SK-N-SH (cell line): ENCODE results near the gene CALD1. TPM values are rescaled to one million over a fixed set of nuclear protein-coding genes. Genes with fewer than 3 reads are reported as not detected.

ENCODE experiments used
- CTCF ChIA-PET: fragments of 300-600, 350-600 bp; formaldehyde crosslinking; extraction: SDS; loops from one replicate; lab custom pipeline; 2021; lab: Yijun Ruan, JAX
- POLR2A ChIA-PET: fragments of 350-600 bp; sonication (Branson Sonifier 250); formaldehyde crosslinking; extraction: SDS; loops from one replicate; lab custom pipeline; 2020; ENCODE audit warnings: antibody characterized with exemption, inconsistent platforms; lab: Yijun Ruan, JAX
- DNase-seq: peaks from one replicate; pipeline ENCODE4 v3.0.0; 2012
- H2AFZ ChIP-seq: fragments of 200-600 bp; sonication (generic); 2 replicates; pipeline ENCODE4 v1.8.1; 2016; ENCODE audit warnings: antibody characterized with exemption, mild to moderate bottlenecking, low read depth
- H3F3A ChIP-seq: fragments of 200-600 bp; sonication (generic); replicated peaks from 2 replicates; pipeline ENCODE3; 2016; ENCODE audit warnings: antibody characterized with exemption, mild to moderate bottlenecking; ENCODE audit not compliant: insufficient read depth
- H3K27ac ChIP-seq, 2 experiments: fragments of 200-500 bp in 1 of 2; fragments of 200-600 bp in 1 of 2; sonication (Bioruptor generic) in 1 of 2; sonication (generic), shearing (Covaris generic) in 1 of 2; 2 replicates each; pipeline versions ENCODE4 v1.5.1 to v1.6.1; 2014 to 2016; ENCODE audit warnings: low read depth in 2 of 2, inconsistent platforms in 1 of 2, low read length in 1 of 2, mild to moderate bottlenecking in 1 of 2, mixed read lengths in 1 of 2
- H3K27me3 ChIP-seq: fragments of 200-600 bp; sonication (generic), shearing (Covaris generic); 2 replicates; pipeline ENCODE4 v1.6.1; 2016; ENCODE audit warnings: mixed run types; ENCODE audit not compliant: insufficient read depth
- H3K36me3 ChIP-seq, 2 experiments: fragments of 200-500 bp in 1 of 2; fragments of 200-600 bp in 1 of 2; sonication (Bioruptor generic) in 1 of 2; sonication (generic) in 1 of 2; replicated peaks in 1 of 2; 2 replicates each; pipeline versions ENCODE3 to v1.5.1; 2014 to 2016; ENCODE audit warnings: low read length in 1 of 2, mild to moderate bottlenecking in 1 of 2; ENCODE audit not compliant: insufficient read depth in 2 of 2, control insufficient read depth in 1 of 2
- H3K4me1 ChIP-seq, 2 experiments: fragments of 200-500 bp in 1 of 2; fragments of 200-600 bp in 1 of 2; sonication (Bioruptor generic) in 1 of 2; sonication (generic), shearing (Covaris generic) in 1 of 2; 2 replicates each; pipeline versions ENCODE4 v1.5.1 to v1.6.1; 2014 to 2016; ENCODE audit warnings: low read depth in 1 of 2, low read length in 1 of 2, mixed run types in 1 of 2; ENCODE audit not compliant: insufficient read depth in 2 of 2, control insufficient read depth in 1 of 2
- H3K4me2 ChIP-seq: fragments of 200-600 bp; sonication (generic), shearing (Covaris generic); 2 replicates; pipeline ENCODE4 v1.6.1; 2017; ENCODE audit warnings: mixed run types
- H3K4me3 ChIP-seq, 2 experiments: fragments of 200-500 bp in 1 of 2; fragments of 200-600 bp in 1 of 2; sonication (Bioruptor generic) in 1 of 2; sonication (generic), shearing (Covaris generic) in 1 of 2; 2 replicates each; pipeline versions ENCODE4 v1.5.1 to v1.8.1; 2014 to 2016; ENCODE audit warnings: low read depth in 2 of 2, inconsistent platforms in 1 of 2, low read length in 1 of 2, mild to moderate bottlenecking in 1 of 2, mixed read lengths in 1 of 2, moderate library complexity in 1 of 2
- H3K79me2 ChIP-seq: fragments of 200-600 bp; sonication (generic); 2 replicates; pipeline ENCODE4 v1.8.1; 2017; ENCODE audit warnings: mild to moderate bottlenecking; ENCODE audit not compliant: insufficient read depth
- H3K9ac ChIP-seq: fragments of 200-600 bp; sonication (generic); 2 replicates; pipeline ENCODE4 v1.6.1; 2017; ENCODE audit warnings: mixed run types
- H3K9me2 ChIP-seq: fragments of 200-600 bp; sonication (generic); 2 replicates; pipeline ENCODE4 v1.6.1; 2017; ENCODE audit warnings: mixed run types
- H3K9me3 ChIP-seq: fragments of 200-600 bp; sonication (generic); 2 replicates; pipeline ENCODE4 v1.6.1; 2017; ENCODE audit warnings: mixed run types, mild to moderate bottlenecking, moderate library complexity
- H4K20me1 ChIP-seq: fragments of 200-600 bp; sonication (generic); 2 replicates; pipeline ENCODE4 v1.6.1; 2017; ENCODE audit warnings: mild to moderate bottlenecking, mixed run types; ENCODE audit not compliant: insufficient read depth
- CHD2 ChIP-seq: fragments of 150-350 bp; IDR thresholded peaks from 2 replicates; pipeline ENCODE4 v1.6.1; 2018; ENCODE audit warnings: low read length; ENCODE audit not compliant: partially characterized antibody
- ELF1 ChIP-seq: IDR thresholded peaks from 2 replicates; pipeline ENCODE4 v1.4.0; 2012
- EP300 ChIP-seq, 2 experiments: IDR thresholded peaks; 2 replicates each; pipeline versions ENCODE4 v1.4.0 to v1.6.1; 2012; ENCODE audit warnings: borderline replicate concordance in 1 of 2, low read depth in 1 of 2, low read length in 1 of 2
- EZH2phosphoT487 ChIP-seq: fragments of 200-600 bp; sonication (generic); IDR thresholded peaks from 2 replicates; pipeline ENCODE4 v1.6.1; 2017; ENCODE audit warnings: low read depth, mixed run types, mild to moderate bottlenecking, antibody characterized with exemption, moderate library complexity, borderline replicate concordance
- FOSL2 ChIP-seq: IDR thresholded peaks from 2 replicates; pipeline ENCODE4 v1.4.0; 2012; ENCODE audit warnings: low read depth, mild to moderate bottlenecking, moderate library complexity, borderline replicate concordance
- FOXJ3 ChIP-seq: sonication (generic); formaldehyde crosslinking; IDR thresholded peaks from 2 replicates; pipeline ENCODE4 v1.5.1; 2020; ENCODE audit warnings: mild to moderate bottlenecking, missing genetic modification reagents
- IRF3 ChIP-seq: fragments of 150-350 bp; IDR thresholded peaks from 2 replicates; pipeline ENCODE4 v1.6.1; 2016; ENCODE audit warnings: mild to moderate bottlenecking, low read depth, low read length
- NFIC ChIP-seq: IDR thresholded peaks from 2 replicates; pipeline ENCODE4 v1.4.0; 2012; ENCODE audit warnings: borderline replicate concordance
- PBX3 ChIP-seq: IDR thresholded peaks from 2 replicates; pipeline ENCODE4; 2012
- POLR2AphosphoS5 ChIP-seq: IDR thresholded peaks from 2 replicates; pipeline ENCODE4 v1.6.1; 2012; ENCODE audit warnings: low read depth, low read length
- RCOR1 ChIP-seq: fragments of 150-350 bp; IDR thresholded peaks from 2 replicates; pipeline ENCODE4 v1.6.1; 2017; ENCODE audit warnings: antibody characterized with exemption, low read length
- SIN3A ChIP-seq: IDR thresholded peaks from 2 replicates; pipeline ENCODE4 v1.6.1; 2012; ENCODE audit warnings: low read depth, mild to moderate bottlenecking, low read length, moderate library complexity, borderline replicate concordance
- SMC3 ChIP-seq: IDR thresholded peaks from 2 replicates; pipeline ENCODE4 v1.6.1; 2012; ENCODE audit warnings: low read depth, low read length, improper control_type of control experiment
- TCF12 ChIP-seq: IDR thresholded peaks from 2 replicates; pipeline ENCODE4 v1.4.0; 2012
- TEAD4 ChIP-seq: IDR thresholded peaks from 2 replicates; pipeline ENCODE4 v1.4.0; 2012; ENCODE audit warnings: mild to moderate bottlenecking, borderline replicate concordance; ENCODE audit not compliant: insufficient read depth
- USF1 ChIP-seq: IDR thresholded peaks from 2 replicates; pipeline ENCODE4 v1.4.0; 2012; ENCODE audit warnings: low read depth, borderline replicate concordance
- USF2 ChIP-seq: fragments of 150-350 bp; IDR thresholded peaks from 2 replicates; pipeline ENCODE4 v1.6.1; 2017; ENCODE audit warnings: antibody characterized with exemption, low read length, low read depth, borderline replicate concordance
- WGBS: methylation state at CpG from one replicate; pipeline ENCODE4 v1.1.6; 2017; ENCODE audit warnings: low lambda C conversion rate; 5-methylcytosine and 5-hydroxymethylcytosine counted together
- polyA plus RNA-seq, 3 experiments: library from polyadenylated mRNA; depleted of rRNA; stranded (reverse); fragments of >200 nt; gene quantifications; 2 replicates each; pipeline ENCODE4 v1.2.3, GENCODE V29; 2012

Gene CALD1
- polyA plus RNA-seq, 1 of the 3 experiments (the other 2 are of a cell fraction) = 299 TPM

- no peak overlapping the region for H2AFZ ChIP-seq
- POLR2A ChIA-PET = no interaction called here
These were observed 113.5 kb downstream of the CALD1 start for GRCh38 chr7:134892963-134893362.

More at GRCh38 chr7:134892963-134893362, 113.5 kb downstream of the CALD1 start:
- H3K79me2 ChIP-seq = peaks cover 89% of the 10 kb centered on the region
- 52% methylated on average over 3 of the region's 3 CpGs for WGBS
- peaks cover 9 to 59% of the 10 kb centered on the region in 2 experiments for H3K36me3 ChIP-seq
- CTCF ChIA-PET = interaction anchor here (0.6 to 2.0 kb wide), 6 partner anchors 26 to 987 kb away, joined by 3 to 11 read pairs (median 4); partner anchors contain the start of gene BPGM
- peak overlapping the region; percentile 80 for H3K4me2 ChIP-seq
- H3K4me3 ChIP-seq = peak overlapping the region; percentile 58 to 70
- H3K4me1 ChIP-seq = peaks cover 12 to 30% of the 10 kb centered on the region in 2 experiments
- H3K27me3 ChIP-seq = no peaks in the 10 kb centered on the region
- H3K9me2 ChIP-seq = no peaks in the 10 kb centered on the region
- peaks cover 7% of the 10 kb centered on the region; the same call in 1 of the 2 replicates for H3K9me3 ChIP-seq
- H3K9ac ChIP-seq = peak overlapping the region; percentile 76; the same call in 1 of the 2 replicates
- peak overlapping the region; percentile 90 to 96; a peak in 3 of 4 replicates for H3K27ac ChIP-seq
- peaks cover 24% of the 10 kb centered on the region for H3F3A ChIP-seq
- peaks cover 31% of the 10 kb centered on the region for H4K20me1 ChIP-seq
- TF ChIP-seq USF2 (no peak), EZH2phosphoT487 (no peak), IRF3 (no peak), NFIC (no peak), TCF12 (no peak), CHD2 (no peak), TEAD4 (no peak), SMC3 (no peak), USF1 (no peak), PBX3 (no peak), FOSL2 (no peak), SIN3A (no peak), RCOR1 (no peak), POLR2AphosphoS5 (no peak), FOXJ3 (CRISPR knock-in tag) (no peak), EP300 (IDR thresholded peaks at IDR 0.05; ENCODE audit: borderline replicate concordance in 1 of 2, low read depth in 1 of 2, low read length in 1 of 2) (no peak), ELF1 (no peak)
- DNase-seq = peak; percentile 16
